Vagina (tissue), 2 donors: ENCODE data around the gene POFUT1. TPM values are rescaled to one million over a fixed set of nuclear protein-coding genes. Genes with fewer than 3 reads are reported as not detected.

Source experiments
- DNase-seq, 2 donors: peaks; one replicate each; pipeline ENCODE4 v3.0.0-alpha.2; 2017; ENCODE audit errors: extremely low spot score in 2 of 2
- H3K27ac ChIP-seq: fragments of 200-600 bp; sonication (generic); one replicate; pipeline ENCODE4 v1.5.1; 2019
- H3K27me3 ChIP-seq: fragments of 200-600 bp; sonication (generic); one replicate; pipeline ENCODE4 v1.5.1; 2019
- H3K36me3 ChIP-seq, 2 donors: fragments of 200-600 bp; sonication (generic); one replicate each; pipeline ENCODE4 v1.5.1; 2017 to 2019
- H3K4me1 ChIP-seq: fragments of 200-600 bp; sonication (generic); one replicate; pipeline ENCODE4 v1.5.1; 2019
- H3K4me3 ChIP-seq, 2 donors: fragments of 200-600 bp; sonication (generic); 1 replicate in 1 of 2; 2 replicates in 1 of 2; pipeline ENCODE4 v1.5.1; 2016 to 2019
- H3K9me3 ChIP-seq: fragments of 200-600 bp; sonication (generic); one replicate; pipeline ENCODE4 v1.5.1; 2019
- CTCF ChIP-seq, 3 experiments: fragments of 450-650 bp in 2 of 3; fragments of 200-600 bp in 1 of 3; sonication (generic) in 1 of 3; IDR thresholded peaks; one replicate each; pipeline ENCODE4 v1.5.1; 2017 to 2019; ENCODE audit warnings: antibody characterized with exemption in 3 of 3, mild to moderate bottlenecking in 2 of 3, moderate library complexity in 2 of 3
- POLR2A ChIP-seq, 2 donors: fragments of 450-650 bp; IDR thresholded peaks; one replicate each; pipeline ENCODE4 v1.6.1; 2017; ENCODE audit warnings: antibody characterized with exemption in 2 of 2, mild to moderate bottlenecking in 2 of 2, moderate library complexity in 2 of 2
- POLR2AphosphoS5 ChIP-seq, 2 donors: sonication (generic); formaldehyde crosslinking; IDR thresholded peaks; one replicate each; pipeline ENCODE4 v1.9.0; 2017; ENCODE audit warnings: antibody characterized with exemption in 2 of 2, mild to moderate bottlenecking in 2 of 2, low read depth in 1 of 2; ENCODE audit not compliant: insufficient read depth in 1 of 2
- intact Hi-C: fragments of 100-400 bp; cut with DNase I; formaldehyde crosslinking; loops from one replicate; pipeline ENCODE4 v1.15.1; 2023
- total RNA-seq: library from RNA; depleted of rRNA; stranded (reverse); fragments of >200 nt; gene quantifications from one replicate; pipeline ENCODE4 v1.2.3, GENCODE V29; 2016

POFUT1 gene
- total RNA-seq, 1 donor from 2014 or later, result 27.7 TPM

GRCh38 chr20:32160341-32160740 is 47.3 kb upstream of the POFUT1 start:
- no peak for DNase-seq
- intact Hi-C loops, result no loop called here
- Histone ChIP-seq H3K9me3 (no peaks in the 10 kb centered on the region), H3K27me3 (no peaks in the 10 kb centered on the region), H3K4me3 (no peak overlapping the region), H3K27ac (no peak overlapping the region), H3K4me1 (peaks cover 3% of the 10 kb centered on the region), H3K36me3 (peaks cover 0 to 77% of the 10 kb centered on the region in 2 donors)
- TF ChIP-seq POLR2AphosphoS5 (IDR thresholded peaks at IDR 0.05; ENCODE audit: insufficient read depth in 1 of 2, low read depth in 1 of 2) (no peak), CTCF (IDR thresholded peaks at IDR 0.05) (no peak), POLR2A (IDR thresholded peaks at IDR 0.05) (no peak)

- no peak overlapping the region for H3K4me3 ChIP-seq
- H3K36me3 ChIP-seq, result peaks cover 0 to 90% of the 10 kb centered on the region in 2 donors
- H3K4me1 ChIP-seq, result no peaks in the 10 kb centered on the region
- TF ChIP-seq CTCF (IDR thresholded peaks at IDR 0.05), result no peak
- no peak for TF ChIP-seq POLR2AphosphoS5 (IDR thresholded peaks at IDR 0.05; ENCODE audit: insufficient read depth in 1 of 2, low read depth in 1 of 2)
- no peak for TF ChIP-seq POLR2A (IDR thresholded peaks at IDR 0.05)
- no peaks in the 10 kb centered on the region for H3K9me3 ChIP-seq
- no peak overlapping the region for H3K27ac ChIP-seq
- no peak for DNase-seq
- intact Hi-C loops, result no loop called here
- H3K27me3 ChIP-seq, result no peaks in the 10 kb centered on the region
Observed at GRCh38 chr20:32162351-32162750, 45.3 kb upstream of the POFUT1 start.

- Histone ChIP-seq H3K4me1 (no peaks in the 10 kb centered on the region), H3K27ac (no peak overlapping the region), H3K36me3 (peaks cover 0 to 76% of the 10 kb centered on the region in 2 donors), H3K27me3 (no peaks in the 10 kb centered on the region), H3K4me3 (no peak overlapping the region), H3K9me3 (no peaks in the 10 kb centered on the region)
- TF ChIP-seq CTCF (IDR thresholded peaks at IDR 0.05) (no peak), POLR2A (IDR thresholded peaks at IDR 0.05) (no peak), POLR2AphosphoS5 (IDR thresholded peaks at IDR 0.05; ENCODE audit: insufficient read depth in 1 of 2, low read depth in 1 of 2) (no peak)
- intact Hi-C loops, result no loop called here
- DNase-seq, result no peak
Observed at GRCh38 chr20:32163951-32164350, 43.7 kb upstream of the POFUT1 start.

- TF ChIP-seq CTCF (IDR thresholded peaks at IDR 0.05) (no peak), POLR2A (IDR thresholded peaks at IDR 0.05) (no peak), POLR2AphosphoS5 (IDR thresholded peaks at IDR 0.05; ENCODE audit: insufficient read depth in 1 of 2, low read depth in 1 of 2) (no peak)
- peaks cover 0 to 64% of the 10 kb centered on the region in 2 donors for H3K36me3 ChIP-seq
Observed at GRCh38 chr20:32164984-32165735, 42.5 kb upstream of the POFUT1 start.

GRCh38 chr20:32165836-32166545 is 41.7 kb upstream of the POFUT1 start:
- Histone ChIP-seq H3K27ac (no peak overlapping the region), H3K4me3 (no peak overlapping the region), H3K36me3 (peaks cover 0 to 58% of the 10 kb centered on the region in 2 donors), H3K9me3 (no peaks in the 10 kb centered on the region), H3K4me1 (no peaks in the 10 kb centered on the region), H3K27me3 (no peaks in the 10 kb centered on the region)
- intact Hi-C loops, result no loop called here
- no peak for DNase-seq
- TF ChIP-seq CTCF (IDR thresholded peaks at IDR 0.05), result no peak
- no peak for TF ChIP-seq POLR2AphosphoS5 (IDR thresholded peaks at IDR 0.05; ENCODE audit: insufficient read depth in 1 of 2, low read depth in 1 of 2)
- no peak for TF ChIP-seq POLR2A (IDR thresholded peaks at IDR 0.05)

More at GRCh38 chr20:32164984-32165735, 42.5 kb upstream of the POFUT1 start:
- Histone ChIP-seq H3K27me3 (no peaks in the 10 kb centered on the region), H3K4me1 (no peaks in the 10 kb centered on the region), H3K9me3 (no peaks in the 10 kb centered on the region), H3K27ac (no peak overlapping the region), H3K4me3 (no peak overlapping the region)
- DNase-seq, result no peak
- intact Hi-C loops, result no loop called here
